ENCODE data around the gene FGD4.

The FGD4 gene

GRCh38 chr12:32598688-32599087, 199.3 kb downstream of the FGD4 start:
- Mint-ChIP-seq H3K4me1 (ENCODE audit: low read depth) (peaks cover 25% of the 10 kb centered on the region), H3K27ac (no peak overlapping the region), H3K4me3 (no peak overlapping the region), H3K27me3 (no peaks in the 10 kb centered on the region), H3K36me3 (ENCODE audit: low read depth) (peaks cover 69% of the 10 kb centered on the region), H3K9me3 (no peaks in the 10 kb centered on the region)
- intact Hi-C loops (cut with micrococcal nuclease), result no loop called here

GRCh38 chr12:32600681-32601080, 201.3 kb downstream of the FGD4 start:
- Mint-ChIP-seq H3K27ac (no peak overlapping the region), H3K4me3 (no peak overlapping the region), H3K36me3 (ENCODE audit: low read depth) (peaks cover 77% of the 10 kb centered on the region), H3K27me3 (no peaks in the 10 kb centered on the region), H3K4me1 (ENCODE audit: low read depth) (peaks cover 31% of the 10 kb centered on the region), H3K9me3 (no peaks in the 10 kb centered on the region)
- intact Hi-C loops (cut with micrococcal nuclease), result no loop called here

- Mint-ChIP-seq H3K4me1 (ENCODE audit: low read depth) (peaks cover 26% of the 10 kb centered on the region), H3K36me3 (ENCODE audit: low read depth) (peaks cover 79% of the 10 kb centered on the region), H3K27ac (no peak overlapping the region), H3K9me3 (no peaks in the 10 kb centered on the region), H3K27me3 (no peaks in the 10 kb centered on the region), H3K4me3 (no peak overlapping the region)
- intact Hi-C loops (cut with micrococcal nuclease), result no loop called here
Observed at GRCh38 chr12:32603071-32603470, 203.7 kb downstream of the FGD4 start.

GRCh38 chr12:32603858-32604257, 204.5 kb downstream of the FGD4 start:
- Mint-ChIP-seq H3K4me3 (no peak overlapping the region), H3K9me3 (no peaks in the 10 kb centered on the region), H3K27me3 (no peaks in the 10 kb centered on the region), H3K4me1 (ENCODE audit: low read depth) (peaks cover 26% of the 10 kb centered on the region), H3K36me3 (ENCODE audit: low read depth) (peaks cover 73% of the 10 kb centered on the region), H3K27ac (peak overlapping the region; percentile 56)
- intact Hi-C loops (cut with micrococcal nuclease), result no loop called here

- H3K27me3 Mint-ChIP-seq, result no peaks in the 10 kb centered on the region
- H3K4me1 Mint-ChIP-seq (ENCODE audit: low read depth), result peaks cover 33% of the 10 kb centered on the region
- intact Hi-C loops (cut with micrococcal nuclease), result no loop called here
- H3K4me3 Mint-ChIP-seq, result no peak overlapping the region
- H3K27ac Mint-ChIP-seq, result peak overlapping the region; percentile 56
- peaks cover 77% of the 10 kb centered on the region for H3K36me3 Mint-ChIP-seq (ENCODE audit: low read depth)
- no peaks in the 10 kb centered on the region for H3K9me3 Mint-ChIP-seq
Observed at GRCh38 chr12:32604565-32604964, 205.2 kb downstream of the FGD4 start.

- Mint-ChIP-seq H3K4me3 (no peak overlapping the region), H3K27me3 (no peaks in the 10 kb centered on the region), H3K4me1 (ENCODE audit: low read depth) (peaks cover 39% of the 10 kb centered on the region), H3K27ac (no peak overlapping the region), H3K36me3 (ENCODE audit: low read depth) (peaks cover 86% of the 10 kb centered on the region), H3K9me3 (no peaks in the 10 kb centered on the region)
- intact Hi-C loops (cut with micrococcal nuclease), result no loop called here
Observed at GRCh38 chr12:32605326-32606095, 206.2 kb downstream of the FGD4 start.

- H3K4me1 Mint-ChIP-seq (ENCODE audit: low read depth), result peaks cover 36% of the 10 kb centered on the region
- no peak overlapping the region for H3K4me3 Mint-ChIP-seq
- peaks cover 91% of the 10 kb centered on the region for H3K36me3 Mint-ChIP-seq (ENCODE audit: low read depth)
- H3K27me3 Mint-ChIP-seq, result no peaks in the 10 kb centered on the region
- H3K27ac Mint-ChIP-seq, result peak overlapping the region; percentile 25
- no peaks in the 10 kb centered on the region for H3K9me3 Mint-ChIP-seq
- intact Hi-C loops (cut with micrococcal nuclease), result no loop called here
Observed at GRCh38 chr12:32606443-32606842, 207.1 kb downstream of the FGD4 start.

GRCh38 chr12:32609966-32610365, 210.6 kb downstream of the FGD4 start:
- no peak overlapping the region for H3K4me3 Mint-ChIP-seq
- intact Hi-C loops (cut with micrococcal nuclease), result no loop called here
- H3K27me3 Mint-ChIP-seq, result no peaks in the 10 kb centered on the region
- peaks cover 91% of the 10 kb centered on the region for H3K36me3 Mint-ChIP-seq (ENCODE audit: low read depth)
- peak overlapping the region; percentile 35 for H3K27ac Mint-ChIP-seq
- H3K9me3 Mint-ChIP-seq, result no peaks in the 10 kb centered on the region
- H3K4me1 Mint-ChIP-seq (ENCODE audit: low read depth), result peaks cover 18% of the 10 kb centered on the region

GRCh38 chr12:32611986-32612385, 212.6 kb downstream of the FGD4 start:
- Mint-ChIP-seq H3K4me1 (ENCODE audit: low read depth) (peaks cover 21% of the 10 kb centered on the region), H3K4me3 (no peak overlapping the region), H3K9me3 (no peaks in the 10 kb centered on the region), H3K27me3 (no peaks in the 10 kb centered on the region), H3K27ac (no peak overlapping the region), H3K36me3 (ENCODE audit: low read depth) (peaks cover 91% of the 10 kb centered on the region)
- intact Hi-C loops (cut with micrococcal nuclease), result no loop called here

GRCh38 chr12:32612658-32613614, 213.6 kb downstream of the FGD4 start:
- Mint-ChIP-seq H3K27me3 (no peaks in the 10 kb centered on the region), H3K36me3 (ENCODE audit: low read depth) (peaks cover 91% of the 10 kb centered on the region), H3K4me1 (ENCODE audit: low read depth) (peaks cover 21% of the 10 kb centered on the region), H3K27ac (no peak overlapping the region), H3K4me3 (no peak overlapping the region), H3K9me3 (no peaks in the 10 kb centered on the region)
- intact Hi-C loops (cut with micrococcal nuclease), result no loop called here

GRCh38 chr12:32615441-32615840, 216.1 kb downstream of the FGD4 start:
- Mint-ChIP-seq H3K4me3 (no peak overlapping the region), H3K9me3 (no peaks in the 10 kb centered on the region), H3K36me3 (ENCODE audit: low read depth) (peaks cover 92% of the 10 kb centered on the region), H3K27ac (peak overlapping the region; percentile 30), H3K27me3 (no peaks in the 10 kb centered on the region), H3K4me1 (ENCODE audit: low read depth) (peaks cover 7% of the 10 kb centered on the region)
- intact Hi-C loops (cut with micrococcal nuclease), result no loop called here

- intact Hi-C loops (cut with micrococcal nuclease), result no loop called here
- H3K27me3 Mint-ChIP-seq, result no peaks in the 10 kb centered on the region
Observed at GRCh38 chr12:32617534-32617933, 218.2 kb downstream of the FGD4 start.

GRCh38 chr12:32618115-32618514, 218.8 kb downstream of the FGD4 start:
- H3K4me3 Mint-ChIP-seq, result no peak overlapping the region
- H3K36me3 Mint-ChIP-seq (ENCODE audit: low read depth), result peaks cover 92% of the 10 kb centered on the region
- intact Hi-C loops (cut with micrococcal nuclease), result no loop called here
- peaks cover 7% of the 10 kb centered on the region for H3K4me1 Mint-ChIP-seq (ENCODE audit: low read depth)
- no peak overlapping the region for H3K27ac Mint-ChIP-seq
- H3K27me3 Mint-ChIP-seq, result no peaks in the 10 kb centered on the region
- H3K9me3 Mint-ChIP-seq, result no peaks in the 10 kb centered on the region

More at GRCh38 chr12:32617534-32617933, 218.2 kb downstream of the FGD4 start:
- no peak overlapping the region for H3K27ac Mint-ChIP-seq
- peaks cover 92% of the 10 kb centered on the region for H3K36me3 Mint-ChIP-seq (ENCODE audit: low read depth)
- H3K9me3 Mint-ChIP-seq, result no peaks in the 10 kb centered on the region
- H3K4me3 Mint-ChIP-seq, result no peak overlapping the region
- H3K4me1 Mint-ChIP-seq (ENCODE audit: low read depth), result peaks cover 7% of the 10 kb centered on the region

- H3K27ac Mint-ChIP-seq, result no peak overlapping the region
- no peaks in the 10 kb centered on the region for H3K27me3 Mint-ChIP-seq
- no peaks in the 10 kb centered on the region for H3K4me1 Mint-ChIP-seq (ENCODE audit: low read depth)
- H3K36me3 Mint-ChIP-seq (ENCODE audit: low read depth), result peaks cover 27% of the 10 kb centered on the region
- H3K9me3 Mint-ChIP-seq, result no peaks in the 10 kb centered on the region
- intact Hi-C loops (cut with micrococcal nuclease), result no loop called here
- H3K4me3 Mint-ChIP-seq, result no peak overlapping the region
Observed at GRCh38 chr12:32627976-32628375, 228.6 kb downstream of the FGD4 start.
